AG10803 (cell line): Measurements from ENCODE around the gene NLRP7.

Experiments
- DNase-seq: peaks from one replicate; pipeline ENCODE4 v3.0.0; 2010; ENCODE audit warnings: low read depth
- H3K4me3 ChIP-seq: 2 replicates; pipeline ENCODE4 v1.5.1; 2011; ENCODE audit warnings: mild to moderate bottlenecking, low read length, control low read depth
- CTCF ChIP-seq: conservative IDR thresholded peaks from 2 replicates; pipeline ENCODE4 v1.5.1; 2011; ENCODE audit warnings: mild to moderate bottlenecking, low read length, control low read depth, inconsistent platforms

The NLRP7 gene

GRCh38 chr19:54893406-54893805, 53.9 kb downstream of the NLRP7 start:
- H3K4me3 ChIP-seq, result no peak overlapping the region
- no peak for DNase-seq
- TF ChIP-seq CTCF, result no peak

GRCh38 chr19:54889566-54889965, 57.8 kb downstream of the NLRP7 start:
- TF ChIP-seq CTCF, result no peak
- no peak overlapping the region for H3K4me3 ChIP-seq
- no peak for DNase-seq

- TF ChIP-seq CTCF, result no peak
- no peak overlapping the region for H3K4me3 ChIP-seq
- no peak for DNase-seq
Measured at GRCh38 chr19:54888239-54888638, 59.1 kb downstream of the NLRP7 start.

- H3K4me3 ChIP-seq, result no peak overlapping the region
- no peak for DNase-seq
- no peak for TF ChIP-seq CTCF
Measured at GRCh38 chr19:54883228-54883627, 64.1 kb downstream of the NLRP7 start.

- no peak overlapping the region for H3K4me3 ChIP-seq
- no peak for DNase-seq
Measured at GRCh38 chr19:54882758-54883157, 64.6 kb downstream of the NLRP7 start.

GRCh38 chr19:54881884-54882283, 65.4 kb downstream of the NLRP7 start:
- no peak overlapping the region for H3K4me3 ChIP-seq
- no peak for DNase-seq
- no peak for TF ChIP-seq CTCF

More at GRCh38 chr19:54882758-54883157, 64.6 kb downstream of the NLRP7 start:
- no peak for TF ChIP-seq CTCF

GRCh38 chr19:54877471-54877870, 69.9 kb downstream of the NLRP7 start:
- H3K4me3 ChIP-seq, result no peak overlapping the region
- DNase-seq, result no peak
- no peak for TF ChIP-seq CTCF
